Spleen (tissue), 11 donors: ENCODE measurements around the gene SLC25A26. TPM values are rescaled to one million over a fixed set of nuclear protein-coding genes. Genes with fewer than 3 reads are reported as not detected.

ENCODE experiments used
- DNase-seq: peaks from one replicate; pipeline ENCODE4 v3.0.0-alpha.2; 2020
- H3K27ac ChIP-seq, 8 donors: fragments of 200-600 bp; sonication (generic) in 7 of 8; 1 replicate in 4 of 8; 2 replicates in 4 of 8; pipeline versions ENCODE4 v1.5.0 to v1.8.0; 2016 to 2021; ENCODE audit warnings: inconsistent platforms in 4 of 8, mild to moderate bottlenecking in 4 of 8, moderate library complexity in 1 of 8
- H3K27me3 ChIP-seq, 7 donors: fragments of 200-600 bp; sonication (generic) in 6 of 7; replicated peaks in 1 of 7; 1 replicate in 4 of 7; 2 replicates in 3 of 7; pipeline versions ENCODE4 v1.5.0 to v1.8.0; 2016 to 2021; ENCODE audit warnings: inconsistent platforms in 3 of 7, mild to moderate bottlenecking in 1 of 7
- H3K36me3 ChIP-seq, 6 donors: fragments of 200-600 bp; sonication (generic) in 5 of 6; 1 replicate in 4 of 6; 2 replicates in 2 of 6; pipeline versions ENCODE4 v1.5.0 to v1.8.0; 2016 to 2021; ENCODE audit warnings: inconsistent platforms in 2 of 6
- H3K4me1 ChIP-seq, 6 donors: fragments of 200-600 bp; sonication (generic) in 5 of 6; 1 replicate in 3 of 6; 2 replicates in 3 of 6; pipeline versions ENCODE4 v1.5.0 to v1.8.0; 2016 to 2021; ENCODE audit warnings: inconsistent platforms in 3 of 6
- H3K4me3 ChIP-seq, 8 donors: fragments of 200-600 bp; sonication (generic) in 7 of 8; 1 replicate in 4 of 8; 2 replicates in 4 of 8; pipeline versions ENCODE4 v1.5.0 to v1.8.0; 2016 to 2021; ENCODE audit warnings: inconsistent platforms in 4 of 8, mild to moderate bottlenecking in 4 of 8, moderate library complexity in 2 of 8
- H3K9me3 ChIP-seq, 8 donors: fragments of 200-600 bp; sonication (generic) in 7 of 8; 1 replicate in 4 of 8; 2 replicates in 4 of 8; pipeline versions ENCODE4 v1.5.0 to v1.8.0; 2016 to 2021; ENCODE audit warnings: inconsistent platforms in 4 of 8
- CTCF ChIP-seq, 11 experiments: fragments of 200-600 bp in 7 of 11; fragments of 450-650 bp in 4 of 11; sonication (generic) in 4 of 11; IDR thresholded peaks in 8 of 11; conservative IDR thresholded peaks in 3 of 11; 1 replicate in 7 of 11; 2 replicates in 4 of 11; pipeline versions ENCODE4 v1.4.0 to v1.8.0; 2016 to 2021; ENCODE audit warnings: antibody characterized with exemption in 11 of 11, inconsistent platforms in 4 of 11, mild to moderate bottlenecking in 1 of 11
- POLR2A ChIP-seq, 3 donors: fragments of 450-650 bp; IDR thresholded peaks; one replicate each; pipeline ENCODE4 v1.5.1; 2017; ENCODE audit warnings: antibody characterized with exemption in 3 of 3, mild to moderate bottlenecking in 1 of 3
- POLR2AphosphoS5 ChIP-seq, 3 donors: sonication (generic); formaldehyde crosslinking; IDR thresholded peaks; one replicate each; pipeline ENCODE4 v1.5.1; 2017; ENCODE audit warnings: antibody characterized with exemption in 3 of 3
- WGBS, 5 donors: extraction: QIAGEN DNeasy Blood & Tissue Kit in 3 of 5; methylation state at CpG; one replicate each; pipeline versions ENCODE4 v1.1.5 to v1.1.7; 2013 to 2018; 5-methylcytosine and 5-hydroxymethylcytosine counted together
- intact Hi-C: fragments of 100-400 bp; cut with DNase I; formaldehyde crosslinking; loops from one replicate; pipeline ENCODE4 v1.15.0; 2023; ENCODE audit warnings: low total_unique reads
- polyA plus RNA-seq, 3 donors: library from polyadenylated mRNA; stranded (reverse); fragments of 200-250 nt; gene quantifications; one replicate each; pipeline ENCODE4 v1.2.1, GENCODE V29; 2013
- total RNA-seq, 7 donors: library from RNA; depleted of rRNA in 3 of 7; stranded (reverse); fragments of >200 nt in 3 of 7; fragmentation: NEBNext Ultra II Directional in 4 of 7; extraction: Animal tissue kit (Norgen Biotek cat#: 25700) in 4 of 7; gene quantifications; one replicate each; pipeline versions ENCODE4 v1.1.0 to v1.2.1, GENCODE V29; 2016 to 2021
- donor health status: healthy with polysubstance abuse.
- donor health status: DM: no; HTN: no; CAD: no; lungs with moderate emphysema.
- donor health status: DM: no; HTN: no; CAD: no.
- donor health status: Bipolar disorder and iron deficiency.
- donor health status: healthy.
- donor health status: DM: no; HTN: no; CAD: no.
- donor health status: DM: yes; HTN: yes; CAD: no.

Gene SLC25A26
- total and polyA plus RNA-seq, 10 donors: 14.9 to 20.9 (median 16.0) TPM

GRCh38 chr3:66409771-66410754, 189.3 kb downstream of the SLC25A26 start:
- Histone ChIP-seq H3K36me3 (peaks cover 0 to 82% (median 27%) of the 10 kb centered on the region in 6 donors), H3K4me3 (no peak overlapping the region), H3K27ac (no peak overlapping the region), H3K4me1 (peaks cover 0 to 6% (median 0%) of the 10 kb centered on the region in 6 donors), H3K9me3 (no peaks in the 10 kb centered on the region), H3K27me3 (no peaks in the 10 kb centered on the region)
- 94 to 97% (median 97%) methylated on average over 24 of the region's 24 CpGs for WGBS, 5 donors
- no peak for DNase-seq
- intact Hi-C loops: loop anchor here (5.0 kb wide), 1 partner anchor 407 kb away; no protein-coding TSS in a partner anchor
- TF ChIP-seq CTCF (IDR thresholded peaks at IDR 0.05 in 8 of 11, conservative IDR thresholded peaks at IDR 0.05 in 3 of 11): no peak
- TF ChIP-seq POLR2AphosphoS5 (IDR thresholded peaks at IDR 0.05): no peak
- TF ChIP-seq POLR2A (IDR thresholded peaks at IDR 0.05): no peak

- H3K36me3 ChIP-seq: peaks cover 0 to 82% (median 19%) of the 10 kb centered on the region in 6 donors
- H3K27ac ChIP-seq: no peak overlapping the region
- H3K9me3 ChIP-seq: no peaks in the 10 kb centered on the region
- no peak overlapping the region for H3K4me3 ChIP-seq
- no peak for DNase-seq
- no peaks in the 10 kb centered on the region for H3K27me3 ChIP-seq
- WGBS, 5 donors: 93 to 99% (median 96%) methylated on average over 5 to 7 of the region's 7 CpGs
- no peak for TF ChIP-seq POLR2AphosphoS5 (IDR thresholded peaks at IDR 0.05)
- no peak for TF ChIP-seq CTCF (IDR thresholded peaks at IDR 0.05 in 8 of 11, conservative IDR thresholded peaks at IDR 0.05 in 3 of 11)
- intact Hi-C loops: no loop called here
- H3K4me1 ChIP-seq: peaks cover 0 to 6% (median 0%) of the 10 kb centered on the region in 6 donors
These were observed 190.2 kb downstream of the SLC25A26 start for GRCh38 chr3:66410976-66411375.

- WGBS, 5 donors: 51 to 70% (median 65%) methylated on average over 8 of the region's 8 CpGs
- intact Hi-C loops: no loop called here
- Histone ChIP-seq H3K4me3 (no peak overlapping the region), H3K27ac (no peak overlapping the region), H3K27me3 (no peaks in the 10 kb centered on the region), H3K36me3 (peaks cover 0 to 80% (median 14%) of the 10 kb centered on the region in 6 donors), H3K9me3 (no peaks in the 10 kb centered on the region), H3K4me1 (peaks cover 0 to 6% (median 0%) of the 10 kb centered on the region in 6 donors)
- TF ChIP-seq POLR2AphosphoS5 (IDR thresholded peaks at IDR 0.05): no peak
- no peak for TF ChIP-seq POLR2A (IDR thresholded peaks at IDR 0.05)
- TF ChIP-seq CTCF (IDR thresholded peaks at IDR 0.05 in 8 of 11, conservative IDR thresholded peaks at IDR 0.05 in 3 of 11): no peak
- DNase-seq: no peak
These were observed 190.7 kb downstream of the SLC25A26 start for GRCh38 chr3:66411474-66411873.
